UCSD-AML1 (cell line): ENCODE data around the gene RBMS3.
"Not testable (repeated sequence)": the region's sequence is repeated elsewhere in the genome, so short reads cannot be mapped to it uniquely, and the experiment has no call there.

Source experiments
- DNase-seq: peaks from one replicate; lab custom pipeline; 2025; ENCODE audit not compliant: unreplicated experiment; lab: John Stamatoyannopoulos, UW

The RBMS3 gene

GRCh38 chr3:29382409-29382808, 101.5 kb downstream of the RBMS3 start:
- DNase-seq: no peak

- DNase-seq: no peak
These were observed 102.0 kb downstream of the RBMS3 start for GRCh38 chr3:29382845-29383244.

DNA sequence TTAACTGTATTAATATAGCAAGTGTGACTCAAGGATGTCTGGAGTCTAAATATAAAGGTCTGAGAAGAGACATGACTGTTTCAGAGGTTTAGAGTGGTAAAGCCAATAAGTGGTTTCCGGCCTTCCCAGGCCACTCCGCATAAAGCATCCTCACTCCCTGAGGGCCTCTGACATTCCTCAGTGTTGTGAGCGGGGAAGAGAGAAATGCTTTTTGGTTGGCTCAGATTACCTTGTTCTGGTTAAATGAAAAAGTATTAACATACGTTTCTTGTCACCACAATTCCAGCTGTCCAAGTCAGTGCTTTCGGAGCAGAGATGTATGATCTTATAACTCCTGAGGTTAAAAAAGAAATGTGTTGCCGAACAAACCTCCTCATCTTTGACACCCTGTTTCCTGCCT, 103.8 kb downstream of the RBMS3 start:
- no peak for DNase-seq

DNA sequence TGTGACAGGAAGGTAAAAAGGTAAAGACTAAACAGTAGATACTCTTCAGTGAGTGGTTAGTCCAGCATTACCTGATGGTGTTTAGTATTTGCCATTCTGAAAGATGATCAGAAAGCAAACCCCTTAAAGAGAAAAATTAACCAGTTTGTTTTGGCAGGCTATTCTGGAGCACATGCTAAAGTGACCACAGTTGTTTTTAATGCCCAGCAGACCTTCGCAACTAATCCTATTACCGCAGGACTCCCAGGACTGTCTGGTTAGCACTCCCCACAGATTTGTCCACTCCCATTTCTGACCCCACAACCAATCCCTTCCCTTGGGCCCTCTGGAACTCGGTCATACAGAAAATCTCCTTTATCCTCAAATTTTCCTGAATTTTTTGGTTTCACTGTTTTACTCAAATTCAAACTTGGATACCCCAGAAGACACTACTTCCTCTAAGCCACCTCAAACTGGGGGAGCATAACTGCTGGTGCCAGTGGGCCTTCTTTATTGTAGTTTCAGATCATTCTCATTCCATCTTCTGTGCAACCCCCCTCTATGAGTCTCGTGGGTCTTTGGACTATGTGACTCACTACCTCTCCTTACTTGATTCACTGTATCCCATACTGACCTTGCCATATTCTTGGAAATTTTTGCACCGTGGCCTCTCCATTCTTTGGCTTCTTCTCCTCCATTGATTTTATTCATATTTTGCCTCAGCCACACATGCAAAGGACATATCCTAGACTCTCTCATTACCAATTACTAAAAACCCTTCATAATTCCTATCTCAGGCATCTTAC, 104.4 kb downstream of the RBMS3 start:
- no peak for DNase-seq

DNA sequence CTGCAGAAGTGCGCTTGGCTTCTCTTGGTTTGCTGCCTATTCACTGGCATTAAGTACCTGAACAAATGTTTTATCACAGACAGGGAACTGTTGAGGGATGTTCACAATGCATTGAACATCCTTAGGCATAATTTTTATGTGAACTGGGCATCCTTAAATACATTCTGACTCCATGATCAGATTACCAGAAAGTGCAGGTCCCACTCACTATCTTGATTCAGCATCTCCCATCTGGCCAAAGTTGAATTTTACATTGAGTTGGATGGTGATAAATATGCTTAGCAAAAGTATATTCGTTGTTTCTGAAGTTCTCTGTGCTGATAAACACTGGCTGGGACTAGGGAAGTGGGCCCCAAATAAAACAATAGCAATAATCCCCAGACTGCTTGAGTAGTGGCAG, 108.5 kb downstream of the RBMS3 start:
- no peak for DNase-seq

DNA sequence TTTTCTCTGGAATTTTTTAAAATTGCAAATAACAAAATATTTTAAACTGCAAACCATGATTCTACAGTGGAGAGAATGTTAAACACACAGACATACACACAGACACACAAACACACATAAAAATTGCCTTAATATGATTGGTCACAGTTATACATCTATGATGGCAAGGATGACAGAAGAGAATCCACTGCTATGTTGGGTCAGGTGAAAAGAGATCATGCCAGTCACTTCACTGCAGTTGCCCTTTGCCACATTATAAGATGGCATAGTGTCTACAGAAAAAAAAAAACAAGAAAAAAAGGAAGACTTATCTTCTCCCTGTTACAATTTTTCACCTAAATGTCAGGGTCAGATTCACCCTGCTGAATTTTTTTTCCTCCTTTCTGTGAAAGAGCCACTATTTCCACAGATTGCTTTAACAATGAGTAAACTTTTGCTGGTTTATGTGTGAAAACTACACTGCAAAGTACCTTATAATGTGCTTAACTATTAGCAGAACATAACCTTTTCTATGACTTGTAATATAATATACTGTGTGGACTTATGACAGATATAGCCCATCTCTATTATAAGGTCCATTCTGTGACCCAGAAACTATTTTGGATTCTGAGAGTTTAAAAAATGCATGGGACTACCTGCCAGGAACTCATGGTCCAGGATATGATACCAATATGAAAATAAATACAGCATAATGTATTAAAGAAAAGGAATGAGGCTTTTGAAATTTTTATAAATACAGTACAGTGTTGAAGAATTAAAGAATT, 111.9 kb downstream of the RBMS3 start:
- DNase-seq: no peak

GRCh38 chr3:29393946-29394345, 113.1 kb downstream of the RBMS3 start:
- DNase-seq: not testable (repeated sequence)

- DNase-seq: no peak
These were observed 116.5 kb downstream of the RBMS3 start for GRCh38 chr3:29397406-29397805.

- DNase-seq: no peak
These were observed 117.9 kb downstream of the RBMS3 start for GRCh38 chr3:29398787-29399186.

DNA sequence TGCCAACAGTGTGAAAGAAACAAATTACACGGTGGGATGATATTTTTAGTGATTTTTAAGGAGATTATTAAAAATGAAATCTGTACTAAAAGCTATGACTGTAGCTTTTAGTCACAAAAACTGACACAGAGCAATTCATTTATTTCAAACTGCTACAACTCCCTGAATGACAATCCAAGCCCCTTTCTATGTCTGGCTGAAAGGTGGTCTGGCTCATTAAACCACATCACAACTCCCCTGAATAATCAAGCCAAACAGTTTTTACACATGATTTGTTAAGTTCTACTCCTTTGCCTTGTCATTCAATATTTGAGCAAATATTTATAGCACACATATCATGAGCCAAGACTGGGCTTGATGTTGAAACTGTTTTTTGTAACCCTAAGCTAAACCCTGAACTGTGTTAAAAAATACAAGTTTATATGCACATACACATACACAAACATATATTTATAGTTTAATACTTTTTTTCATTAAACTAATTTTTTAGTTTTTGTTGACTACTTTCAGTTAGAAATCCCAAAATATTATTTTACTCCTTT, 125.5 kb downstream of the RBMS3 start:
- DNase-seq: no peak

DNA sequence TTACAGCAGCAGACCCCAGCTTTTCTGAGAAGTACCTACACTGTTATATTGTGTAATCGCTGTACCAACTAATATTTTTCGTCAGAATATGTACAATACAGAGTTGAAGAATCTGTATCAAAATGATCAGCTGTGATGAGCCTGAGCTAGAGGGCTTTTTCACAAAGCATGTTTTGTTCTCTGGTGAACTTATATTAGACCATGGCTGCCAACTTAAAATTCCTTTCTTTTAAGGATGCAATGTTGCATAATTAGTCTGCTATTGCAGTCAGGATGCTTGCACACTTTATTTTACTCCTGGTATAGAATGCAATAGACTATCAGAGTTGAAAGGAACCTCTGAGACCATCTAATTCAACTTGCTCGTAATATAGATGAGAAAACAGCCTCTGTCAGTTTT, 127.8 kb downstream of the RBMS3 start:
- no peak for DNase-seq

- DNase-seq: no peak
These were observed 128.5 kb downstream of the RBMS3 start for GRCh38 chr3:29409409-29409808.

DNA sequence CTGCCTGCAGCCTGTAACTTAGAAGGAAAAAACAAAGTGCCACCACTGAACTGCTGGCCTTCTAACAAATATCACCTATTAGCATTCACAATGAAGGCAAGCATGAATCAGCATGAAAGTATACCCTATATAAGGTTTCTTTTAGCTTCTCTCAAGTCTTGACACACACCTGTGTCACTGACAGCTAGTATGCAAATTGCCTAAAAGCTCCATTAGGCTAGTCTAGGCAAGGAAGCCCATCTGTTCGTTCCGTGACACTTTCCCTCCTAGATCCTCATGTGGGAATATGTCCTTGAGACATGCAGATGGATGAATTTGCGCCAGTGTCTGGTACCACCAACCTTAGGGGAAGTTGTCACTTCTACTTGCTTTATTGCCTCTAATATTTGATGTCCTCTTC, 129.3 kb downstream of the RBMS3 start:
- DNase-seq: no peak

DNA sequence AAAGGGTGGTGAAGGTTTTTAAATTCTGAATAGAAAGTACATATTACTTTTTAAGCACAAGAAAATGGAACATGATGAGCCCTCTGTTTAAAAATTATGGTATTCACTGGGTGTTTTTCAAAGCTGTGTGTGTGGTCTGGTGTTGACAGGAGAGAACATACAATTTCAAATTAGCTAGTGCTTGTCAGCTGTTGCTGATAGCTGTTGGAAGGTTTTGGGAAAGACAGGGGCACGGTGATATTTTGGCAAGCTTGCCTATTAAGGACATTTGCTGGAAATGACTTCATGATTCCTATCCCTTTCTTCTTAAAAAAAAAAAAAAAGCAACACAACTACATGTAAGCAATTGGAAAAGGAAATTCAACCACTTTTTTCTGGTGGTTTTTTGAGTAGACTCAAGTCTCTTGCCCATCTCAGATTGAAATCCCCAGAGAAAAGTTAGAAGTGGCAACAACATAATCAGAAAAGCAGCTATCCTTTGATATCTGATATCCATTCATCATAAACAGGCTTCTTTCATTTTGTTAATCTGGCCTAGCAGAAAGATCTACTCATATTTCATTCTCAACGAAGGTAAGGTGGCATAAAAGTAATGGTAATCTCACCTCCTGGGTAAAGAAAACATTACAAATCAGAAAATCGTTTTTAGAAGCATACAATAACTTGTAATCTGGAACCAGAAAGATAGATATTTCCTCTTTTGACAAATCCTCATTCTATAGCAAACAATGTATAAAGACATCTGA, 130.0 kb downstream of the RBMS3 start:
- DNase-seq: no peak

DNA sequence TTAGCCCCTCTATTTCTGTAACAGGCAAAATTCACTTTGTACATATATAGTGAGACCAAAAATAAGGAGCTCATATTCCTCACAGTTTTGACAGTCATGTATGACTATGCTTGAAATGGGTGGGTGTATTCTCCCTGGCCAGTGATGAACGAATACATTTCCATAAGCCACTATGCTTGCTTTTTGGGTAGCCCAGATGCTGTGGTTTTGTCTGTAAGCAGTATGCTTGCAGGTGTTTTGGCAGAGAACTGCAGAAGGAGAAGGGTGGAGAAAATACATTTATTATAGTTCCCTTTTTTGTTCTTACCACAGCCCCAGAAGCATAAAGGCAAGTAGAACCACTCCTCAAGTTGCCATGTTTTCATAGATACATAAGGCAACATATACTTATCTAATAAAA, 131.2 kb downstream of the RBMS3 start:
- DNase-seq: no peak

- no peak for DNase-seq
These were observed 133.8 kb downstream of the RBMS3 start for GRCh38 chr3:29414468-29415224.

DNA sequence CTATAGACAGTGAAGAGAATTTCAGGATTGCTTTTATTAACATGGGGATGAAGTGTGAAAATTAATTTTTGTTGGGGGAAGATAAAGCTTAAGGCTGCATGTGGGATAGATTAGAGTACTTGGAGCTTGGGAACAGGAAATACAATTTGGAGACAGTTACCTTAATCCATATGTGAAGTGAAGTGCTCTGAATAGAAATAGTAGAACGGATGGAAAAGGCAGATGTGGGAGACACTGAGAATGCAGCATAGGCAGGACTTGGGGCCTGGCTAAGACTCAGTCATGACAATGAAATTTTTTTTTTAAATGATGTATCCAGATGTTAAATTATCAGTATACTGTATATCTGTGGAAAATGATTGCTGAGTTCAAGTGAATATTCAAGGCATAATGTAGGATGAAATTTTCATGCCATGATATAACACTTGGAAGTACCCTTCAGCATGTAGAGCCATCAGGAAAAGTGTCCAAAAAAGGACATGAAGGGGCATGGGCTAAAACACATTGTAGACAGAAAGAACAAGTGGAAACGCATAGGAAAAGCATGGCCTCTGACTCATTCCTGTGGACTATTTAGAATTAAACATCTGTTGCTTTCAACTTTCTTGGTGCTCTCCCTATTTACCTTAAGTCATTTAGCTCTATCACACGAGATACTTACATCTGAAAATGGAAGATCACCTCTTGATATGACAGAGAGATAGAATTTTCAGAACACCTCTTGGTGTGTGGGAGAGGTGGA, 134.8 kb downstream of the RBMS3 start:
- no peak for DNase-seq

DNA sequence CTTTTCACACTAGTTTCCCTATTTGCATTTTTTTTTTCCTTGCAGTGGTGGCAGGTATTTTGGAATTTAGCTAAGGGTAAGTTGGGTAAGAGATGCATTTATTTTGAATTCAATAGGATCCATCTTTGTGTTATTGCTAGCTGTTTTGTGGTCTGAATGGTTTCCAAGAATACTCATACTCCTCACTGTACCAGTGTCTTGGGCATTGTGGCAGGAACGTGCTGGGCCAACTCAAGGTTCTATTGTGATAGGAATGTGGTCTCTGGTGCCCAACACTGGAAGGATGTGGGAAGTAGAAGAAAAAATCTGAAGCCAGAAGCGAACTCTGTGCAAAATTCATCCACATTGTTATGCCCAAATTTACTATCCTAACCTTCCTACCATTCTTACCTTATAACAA, 135.6 kb downstream of the RBMS3 start:
- no peak for DNase-seq

DNA sequence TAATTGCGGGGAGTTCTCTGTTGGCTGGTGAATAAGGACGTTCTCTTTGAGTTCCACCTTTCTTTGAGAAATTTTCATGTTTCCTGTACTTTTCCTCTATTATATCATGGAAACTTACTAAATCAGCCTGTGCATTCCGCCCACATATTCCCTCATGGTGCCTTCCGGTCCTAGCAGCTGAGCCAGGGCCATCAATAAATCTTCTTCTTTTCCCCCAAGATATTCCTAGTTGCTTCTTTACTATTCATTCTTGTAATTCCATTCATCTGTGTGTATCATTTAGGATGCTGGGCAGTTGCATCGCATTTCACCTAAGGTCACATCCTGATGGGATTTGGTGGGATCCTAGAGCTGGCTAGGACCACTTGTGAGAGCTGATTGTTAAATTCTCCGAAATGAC, 139.2 kb downstream of the RBMS3 start:
- no peak for DNase-seq
